Heart right ventricle (tissue), 16 donors: ENCODE results near the gene TMEM132D. TPM values are rescaled to one million over a fixed set of nuclear protein-coding genes. Genes with fewer than 3 reads are reported as not detected.
"Not testable (repeated sequence)": the region's sequence is repeated elsewhere in the genome, so short reads cannot be mapped to it uniquely, and the experiment has no call there.

Experiments
- ATAC-seq, 8 donors: fragments of 200-7000 bp; cut with Tn5 transposase; one replicate each; pipeline ENCODE4 v1.9.1; 2020; ENCODE audit warnings: mild to moderate bottlenecking in 8 of 8, moderate library complexity in 8 of 8, moderate number of reproducible peaks in 1 of 8
- DNase-seq, 2 donors: peaks; one replicate each; pipeline ENCODE4 v3.0.0-alpha.2; 2020
- H3K27ac ChIP-seq, 10 donors: fragments of 200-600 bp; sonication (generic) in 2 of 10; one replicate each; pipeline versions ENCODE4 v1.5.0 to v1.8.0; 2020 to 2022; ENCODE audit warnings: mild to moderate bottlenecking in 3 of 10
- H3K27me3 ChIP-seq, 7 donors: fragments of 200-600 bp; one replicate each; pipeline ENCODE4 v1.8.0; 2021 to 2022; ENCODE audit warnings: mild to moderate bottlenecking in 2 of 7
- H3K36me3 ChIP-seq, 9 donors: fragments of 200-600 bp; sonication (generic) in 1 of 9; one replicate each; pipeline versions ENCODE4 v1.5.0 to v1.8.0; 2020 to 2022; ENCODE audit warnings: mild to moderate bottlenecking in 2 of 9
- H3K4me1 ChIP-seq, 9 donors: fragments of 200-600 bp; sonication (generic) in 1 of 9; one replicate each; pipeline versions ENCODE4 v1.5.0 to v1.8.0; 2020 to 2022; ENCODE audit warnings: mild to moderate bottlenecking in 4 of 9
- H3K4me3 ChIP-seq, 10 donors: fragments of 200-600 bp; sonication (generic) in 2 of 10; one replicate each; pipeline versions ENCODE4 v1.5.0 to v1.8.0; 2020 to 2022; ENCODE audit warnings: mild to moderate bottlenecking in 7 of 10, moderate library complexity in 2 of 10
- H3K9me3 ChIP-seq, 11 donors: fragments of 200-600 bp in 10 of 11; sonication (generic) in 2 of 11; one replicate each; pipeline versions ENCODE4 v1.5.0 to v1.8.0; 2013 to 2022; ENCODE audit warnings: mild to moderate bottlenecking in 2 of 11, control low read depth in 1 of 11, moderate library complexity in 1 of 11
- WGBS, 2 donors: extraction: QIAGEN DNeasy Blood & Tissue Kit; methylation state at CpG; one replicate each; pipeline ENCODE4 v1.1.7; 2013; ENCODE audit warnings: inconsistent platforms in 1 of 2; 5-methylcytosine and 5-hydroxymethylcytosine counted together
- intact Hi-C, 10 donors: fragments of 100-400 bp; cut with DNase I; formaldehyde crosslinking; loops; one replicate each; pipeline versions ENCODE4 v1.11.1 to v1.14.2; 2022
- polyA plus RNA-seq, 2 donors: library from polyadenylated mRNA; stranded (reverse); fragments of 200-250 nt; gene quantifications; one replicate each; pipeline ENCODE4 v1.2.3, GENCODE V29; 2013
- total RNA-seq, 10 donors: library from RNA; stranded (reverse); fragmentation: NEBNext Ultra II Directional in 3 of 10; extraction: Animal tissue kit (Norgen Biotek cat#: 25700) in 3 of 10; gene quantifications; one replicate each; pipeline versions ENCODE4 v1.2.1 to v1.2.4, GENCODE V29; 2021 to 2023
- TF ChIP-seq, protein P1 (sequence below), 9 donors: fragments of 200-600 bp; sonication (generic) in 2 of 9; IDR thresholded peaks; one replicate each; pipeline versions ENCODE4 v1.5.0 to v1.8.0; 2021 to 2022; ENCODE audit warnings: antibody characterized with exemption in 9 of 9, mild to moderate bottlenecking in 5 of 9, moderate library complexity in 1 of 9
- donor health status: Arrhythmogenic right ventricular cardiomyopathy.
- donor health status: ischemic (EF 13 %, LVEDD 7.1; RV severe dilation, severe dysfunction).
- donor health status: healthy with polysubstance abuse.
- donor health status: DM: no; HTN: yes; CAD: no.
- donor health status: DM: no; HTN: no; CAD: no.
- donor health status: ischemic (EF 25% LVEDD 6.9; RV normal size, moderate dysfunction).
- donor health status: ischemic (EF 25% LVEDD 5.7; RV mildly dilated, moderate dysfunction).
- donor health status: healthy.
- donor health status: DM: yes; HTN: yes; CAD: no.
- donor health status: Ischemic cardiomyopathy.
- donor health status: ischemic (EF 35%, LVEDD 5.7; RV mildly dilated, moderate dysfunction).
- donor health status: nonischemic (EF 11% LVEDD 7.7; RV severe dilation, severe dysfunction).
- donor health status: DM: yes; HTN: yes; CAD: no.
- donor health status: PGD.
- donor health status: ischemic (EF 29% LVEDD 5.4; RV normal size, mild dysfunction).
- donor health status: nonischemic (EF 23%, LVEDD 6.1; RV moderate dilation, normal function).

Gene TMEM132D
- total and polyA plus RNA-seq, 12 donors, result not detected

DNA sequence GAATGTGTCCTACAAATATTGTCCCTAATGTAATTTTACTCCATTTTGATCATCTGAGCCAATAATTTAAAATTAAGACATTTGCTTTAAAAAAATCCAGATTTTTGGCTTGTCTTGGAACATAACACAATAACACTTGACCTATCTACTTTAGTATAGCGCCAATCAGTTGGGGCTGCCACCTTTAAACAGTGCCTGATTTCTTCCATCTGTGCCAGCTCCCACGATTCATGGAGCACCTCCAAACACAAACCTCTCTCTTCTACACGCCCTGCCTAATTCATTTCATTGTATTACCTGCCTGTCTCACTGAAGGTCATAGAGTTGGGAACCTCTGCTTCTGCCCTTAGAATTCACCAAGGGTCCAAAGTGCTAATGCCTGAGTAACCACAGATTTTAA lies 352.4 kb downstream of the TMEM132D start:
- WGBS, 2 donors, result 65 to 69% methylated on average over 3 of the region's 3 CpGs
- Histone ChIP-seq H3K4me3 (no peak overlapping the region), H3K27me3 (no peaks in the 10 kb centered on the region), H3K4me1 (no peaks in the 10 kb centered on the region), H3K9me3 (peaks cover 0 to 42% (median 0%) of the 10 kb centered on the region in 11 donors), H3K27ac (no peak overlapping the region), H3K36me3 (no peaks in the 10 kb centered on the region)
- intact Hi-C loops, result no loop called here
- TF ChIP-seq, protein P1, sequence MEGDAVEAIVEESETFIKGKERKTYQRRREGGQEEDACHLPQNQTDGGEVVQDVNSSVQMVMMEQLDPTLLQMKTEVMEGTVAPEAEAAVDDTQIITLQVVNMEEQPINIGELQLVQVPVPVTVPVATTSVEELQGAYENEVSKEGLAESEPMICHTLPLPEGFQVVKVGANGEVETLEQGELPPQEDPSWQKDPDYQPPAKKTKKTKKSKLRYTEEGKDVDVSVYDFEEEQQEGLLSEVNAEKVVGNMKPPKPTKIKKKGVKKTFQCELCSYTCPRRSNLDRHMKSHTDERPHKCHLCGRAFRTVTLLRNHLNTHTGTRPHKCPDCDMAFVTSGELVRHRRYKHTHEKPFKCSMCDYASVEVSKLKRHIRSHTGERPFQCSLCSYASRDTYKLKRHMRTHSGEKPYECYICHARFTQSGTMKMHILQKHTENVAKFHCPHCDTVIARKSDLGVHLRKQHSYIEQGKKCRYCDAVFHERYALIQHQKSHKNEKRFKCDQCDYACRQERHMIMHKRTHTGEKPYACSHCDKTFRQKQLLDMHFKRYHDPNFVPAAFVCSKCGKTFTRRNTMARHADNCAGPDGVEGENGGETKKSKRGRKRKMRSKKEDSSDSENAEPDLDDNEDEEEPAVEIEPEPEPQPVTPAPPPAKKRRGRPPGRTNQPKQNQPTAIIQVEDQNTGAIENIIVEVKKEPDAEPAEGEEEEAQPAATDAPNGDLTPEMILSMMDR (IDR thresholded peaks at IDR 0.05), result no peak
- no peak for ATAC-seq
- DNase-seq, result no peak

DNA sequence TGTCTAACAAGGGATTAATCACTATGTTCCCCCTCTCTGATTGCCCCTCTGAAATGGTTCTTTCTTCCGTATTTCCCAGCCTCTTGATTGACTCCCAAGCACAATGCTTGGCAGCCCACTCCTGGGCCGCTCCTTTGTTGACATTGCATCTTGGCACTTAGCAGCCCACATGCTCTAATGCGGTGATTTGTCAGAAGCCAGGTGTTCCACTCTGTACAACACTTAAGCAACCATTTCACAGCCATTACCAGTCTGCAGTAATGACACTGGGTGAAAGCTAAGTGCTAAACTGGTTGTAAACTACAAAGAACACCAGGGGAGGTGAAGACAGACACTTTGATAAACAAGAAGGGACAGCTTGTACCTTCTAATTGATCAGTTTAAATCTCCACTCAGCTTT lies 353.5 kb downstream of the TMEM132D start:
- Histone ChIP-seq H3K9me3 (peaks cover 0 to 42% (median 0%) of the 10 kb centered on the region in 11 donors), H3K27ac (no peak overlapping the region), H3K36me3 (no peaks in the 10 kb centered on the region), H3K4me3 (no peak overlapping the region), H3K4me1 (no peaks in the 10 kb centered on the region), H3K27me3 (no peaks in the 10 kb centered on the region)
- 28 to 40% methylated on average over 3 of the region's 3 CpGs for WGBS, 2 donors
- no peak for DNase-seq
- ATAC-seq, result no peak
- intact Hi-C loops, result no loop called here
- TF ChIP-seq, protein P1 (IDR thresholded peaks at IDR 0.05), result no peak

DNA sequence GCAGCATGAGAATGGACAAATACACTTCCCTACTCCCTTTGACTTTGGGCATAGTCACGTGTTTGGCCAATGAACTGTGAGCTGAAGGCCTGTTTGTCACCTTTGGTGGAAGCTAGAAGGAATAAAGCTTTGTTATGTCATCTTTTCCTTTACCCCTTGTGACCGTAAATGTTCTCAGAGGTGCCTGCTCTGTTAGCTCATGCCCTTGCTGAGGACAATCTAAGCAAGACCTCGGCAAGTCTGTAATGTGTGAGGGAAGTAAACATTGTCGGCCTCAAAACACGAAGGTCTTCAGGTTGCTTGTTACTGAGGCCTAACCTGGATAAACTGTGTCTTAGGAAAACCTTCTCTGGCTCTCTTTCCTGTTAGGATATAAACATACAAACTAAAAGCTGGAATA lies 354.2 kb downstream of the TMEM132D start:
- Histone ChIP-seq H3K9me3 (peaks cover 0 to 42% (median 0%) of the 10 kb centered on the region in 11 donors), H3K27me3 (no peaks in the 10 kb centered on the region), H3K4me3 (no peak overlapping the region), H3K4me1 (no peaks in the 10 kb centered on the region), H3K27ac (no peak overlapping the region), H3K36me3 (no peaks in the 10 kb centered on the region)
- ATAC-seq, result no peak
- WGBS, 2 donors, result 76 to 78% methylated on average over 5 of the region's 5 CpGs
- DNase-seq, result no peak
- intact Hi-C loops, result no loop called here
- TF ChIP-seq, protein P1 (IDR thresholded peaks at IDR 0.05), result no peak

DNA sequence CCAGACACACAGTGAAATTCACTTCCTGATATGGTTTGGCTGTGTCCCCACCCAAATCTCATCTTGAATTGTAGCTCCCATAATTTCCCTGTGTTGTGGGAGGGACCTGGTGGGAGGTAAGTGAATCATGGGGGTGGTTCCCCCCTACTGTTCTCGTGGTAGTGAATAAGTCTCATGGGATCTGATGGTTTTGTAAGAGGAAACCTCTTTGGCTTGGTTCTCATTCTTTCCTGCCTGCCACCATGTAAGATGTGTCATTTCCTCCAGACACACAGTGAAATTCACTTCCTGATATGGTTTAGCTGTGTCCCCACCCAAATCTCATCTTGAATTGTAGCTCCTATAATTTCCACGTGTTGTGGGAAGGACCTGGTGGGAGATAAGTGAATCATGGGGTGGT lies 354.8 kb downstream of the TMEM132D start:
- H3K27me3 ChIP-seq, H3K4me1 ChIP-seq, DNase-seq, H3K4me3 ChIP-seq, H3K27ac ChIP-seq, ATAC-seq, H3K36me3 ChIP-seq, intact Hi-C loops: not testable (repeated sequence)
- WGBS, 2 donors, result 35 to 37% methylated on average over 2 of the region's 2 CpGs
- H3K9me3 ChIP-seq, result peaks cover 0 to 42% (median 0%) of the 10 kb centered on the region in 11 donors

DNA sequence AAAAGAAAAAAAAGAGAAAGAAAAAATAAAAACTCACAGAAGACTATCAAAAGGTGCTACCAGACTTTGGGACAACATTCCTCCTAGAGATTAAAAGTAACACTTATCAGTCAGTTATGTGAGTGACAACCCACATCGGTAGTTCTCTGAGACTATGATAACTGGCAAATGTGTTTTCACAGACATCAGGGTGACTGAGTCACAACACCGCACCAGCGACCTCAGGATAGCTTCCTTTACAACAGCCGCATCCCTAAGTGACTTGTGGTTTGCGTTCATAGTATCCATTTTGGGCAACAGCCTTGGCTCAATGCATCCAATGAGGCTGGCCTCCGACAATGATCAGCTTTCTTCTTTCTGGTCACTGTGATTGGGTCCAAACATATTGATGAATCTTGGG lies 359.1 kb downstream of the TMEM132D start:
- Histone ChIP-seq H3K9me3 (peaks cover 0 to 24% (median 0%) of the 10 kb centered on the region in 11 donors), H3K36me3 (no peaks in the 10 kb centered on the region), H3K4me1 (no peaks in the 10 kb centered on the region), H3K4me3 (no peak overlapping the region), H3K27ac (no peak overlapping the region), H3K27me3 (no peaks in the 10 kb centered on the region)
- TF ChIP-seq, protein P1 (IDR thresholded peaks at IDR 0.05), result no peak
- no peak for DNase-seq
- WGBS, 2 donors, result 62 to 72% methylated on average over 6 of the region's 6 CpGs
- no peak for ATAC-seq
- intact Hi-C loops, result no loop called here
